Hematopoietic multipotent progenitor cell treated with erythropoietin and hydrocortisone succinate and interleukin-3 and kit ligand, for 6 days (in vitro differentiated cells): ENCODE measurements around the gene PLPPR1.

ENCODE experiments used
- DNase-seq: peaks from one replicate; pipeline ENCODE4 v3.0.0-alpha.2; 2015

Gene PLPPR1

GRCh38 chr9:101311191-101311590, 282.7 kb downstream of the PLPPR1 start:
- no peak for DNase-seq

GRCh38 chr9:101311758-101312420, 283.4 kb downstream of the PLPPR1 start:
- DNase-seq = peak; percentile 97

- DNase-seq = no peak
Measured at GRCh38 chr9:101312661-101313060, 284.1 kb downstream of the PLPPR1 start.

- no peak for DNase-seq
Measured at GRCh38 chr9:101315112-101315450, 286.6 kb downstream of the PLPPR1 start.

- no peak for DNase-seq
Measured at GRCh38 chr9:101317735-101318134, 289.2 kb downstream of the PLPPR1 start.

- no peak for DNase-seq
Measured at GRCh38 chr9:101323129-101323528, 294.6 kb downstream of the PLPPR1 start.

- DNase-seq = no peak
Measured at GRCh38 chr9:101324245-101324804, 295.8 kb downstream of the PLPPR1 start.

GRCh38 chr9:101325053-101325452, 296.5 kb downstream of the PLPPR1 start:
- no peak for DNase-seq

- no peak for DNase-seq
Measured at GRCh38 chr9:101326035-101326434, 297.5 kb downstream of the PLPPR1 start.

- DNase-seq = no peak
Measured at GRCh38 chr9:101326501-101326900, 298.0 kb downstream of the PLPPR1 start.

- DNase-seq = peak; percentile 5
Measured at GRCh38 chr9:101327422-101327909, 298.9 kb downstream of the PLPPR1 start.

- no peak for DNase-seq
Measured at GRCh38 chr9:101332362-101332761, 303.8 kb downstream of the PLPPR1 start.

- DNase-seq = no peak
Measured at GRCh38 chr9:101333490-101333889, 305.0 kb downstream of the PLPPR1 start.

- no peak for DNase-seq
Measured at GRCh38 chr9:101333926-101334702, 305.6 kb downstream of the PLPPR1 start.

GRCh38 chr9:101336091-101336490, 307.6 kb downstream of the PLPPR1 start:
- no peak for DNase-seq

GRCh38 chr9:101337237-101337636, 308.7 kb downstream of the PLPPR1 start:
- no peak for DNase-seq

- no peak for DNase-seq
Measured at GRCh38 chr9:101341958-101342357, 313.4 kb downstream of the PLPPR1 start.

- DNase-seq = no peak
Measured at GRCh38 chr9:101342595-101342994, 314.1 kb downstream of the PLPPR1 start.

GRCh38 chr9:101350285-101350684, 321.8 kb downstream of the PLPPR1 start:
- DNase-seq = no peak

- no peak for DNase-seq
Measured at GRCh38 chr9:101352892-101353463, 324.5 kb downstream of the PLPPR1 start.

GRCh38 chr9:101353683-101354082, 325.2 kb downstream of the PLPPR1 start:
- no peak for DNase-seq

- DNase-seq = no peak
Measured at GRCh38 chr9:101354143-101354764, 325.7 kb downstream of the PLPPR1 start.
